K562 (cell line): ENCODE measurements around the gene MEIKIN. TPM values are rescaled to one million over a fixed set of nuclear protein-coding genes. Genes with fewer than 3 reads are reported as not detected.

ENCODE experiments used
- CHD7 ChIP-seq: fragments of 200-600 bp; sonication (generic); IDR thresholded peaks from one replicate; pipeline ENCODE4 v1.6.1; 2012; ENCODE audit warnings: mild to moderate bottlenecking, low read depth, low read length, inconsistent platforms
- FUS ChIP-seq: fragments of 200-400 bp; formaldehyde crosslinking; optimal IDR thresholded peaks from 2 replicates; pipeline ENCODE3; 2017; ENCODE audit warnings: low read depth, low read length
- KDM5B ChIP-seq: fragments of 200-600 bp; sonication (generic); IDR thresholded peaks from 2 replicates; pipeline ENCODE4 v1.6.1; 2012; ENCODE audit warnings: low read depth, mild to moderate bottlenecking, moderate library complexity, low read length, control low read depth, inconsistent platforms; ENCODE audit not compliant: insufficient replicate concordance
- MXD1 ChIP-seq: fragments of 250-450 bp; sonication (Bioruptor Pico); IDR thresholded peaks from 2 replicates; pipeline ENCODE4 v1.8.0; 2021; ENCODE audit warnings: borderline replicate concordance, mild to moderate bottlenecking, moderate library complexity; ENCODE audit not compliant: poor library complexity, severe bottlenecking
- NCOA6 ChIP-seq: fragments of 450-650 bp; IDR thresholded peaks from 2 replicates; pipeline ENCODE4 v1.6.1; 2017; ENCODE audit warnings: mild to moderate bottlenecking
- polyA plus RNA-seq, 8 experiments: library from polyadenylated mRNA; depleted of rRNA in 4 of 8; stranded (reverse) in 5 of 8; unstranded in 3 of 8; fragments of >200 nt; fragmentation: Nextera tagmentation in 2 of 8; fragmentation: Illumina TruSeq in 1 of 8; extraction: Ambion mirVana in 2 of 8; extraction: Trizol in 1 of 8; gene quantifications; 2 replicates each; pipeline versions ENCODE4 v1.2.1 to v1.2.3, GENCODE V29; 2011 to 2014; ENCODE audit warnings: inconsistent platforms in 1 of 8, missing spikeins in 1 of 8
- total RNA-seq, 7 experiments: library from RNA; depleted of rRNA in 6 of 7; stranded (reverse); fragments of >200 nt in 6 of 7; fragmentation: Illumina TruSeq in 2 of 7; extraction: Trizol in 2 of 7; gene quantifications; 2 replicates each; pipeline versions ENCODE4 v1.2.1 to v1.2.3, GENCODE V29; 2011 to 2021; ENCODE audit warnings: low replicate concordance in 1 of 7

MEIKIN gene
- total and polyA plus RNA-seq, 9 of the 15 experiments (the other 6 are each of a cell fraction or from before 2014, with no cell fraction given): 0.18 TPM; not detected in 8

GRCh38 chr5:131795879-131796792 lies 149.3 kb downstream of the MEIKIN start (continued):
- TF ChIP-seq CHD7 (no peak), KDM5B (peak; percentile 19), FUS (peak; percentile 69), MXD1 (no peak), NCOA6 (no peak)
